ENCODE results near the gene NRM. TPM values are rescaled to one million over a fixed set of nuclear protein-coding genes. Genes with fewer than 3 reads are reported as not detected.
"Not testable (repeated sequence)": the region's sequence is repeated elsewhere in the genome, so short reads cannot be mapped to it uniquely, and the experiment has no call there.

The NRM gene
- total RNA-seq, 1 donor from 2014 or later: 9.5 TPM

DNA sequence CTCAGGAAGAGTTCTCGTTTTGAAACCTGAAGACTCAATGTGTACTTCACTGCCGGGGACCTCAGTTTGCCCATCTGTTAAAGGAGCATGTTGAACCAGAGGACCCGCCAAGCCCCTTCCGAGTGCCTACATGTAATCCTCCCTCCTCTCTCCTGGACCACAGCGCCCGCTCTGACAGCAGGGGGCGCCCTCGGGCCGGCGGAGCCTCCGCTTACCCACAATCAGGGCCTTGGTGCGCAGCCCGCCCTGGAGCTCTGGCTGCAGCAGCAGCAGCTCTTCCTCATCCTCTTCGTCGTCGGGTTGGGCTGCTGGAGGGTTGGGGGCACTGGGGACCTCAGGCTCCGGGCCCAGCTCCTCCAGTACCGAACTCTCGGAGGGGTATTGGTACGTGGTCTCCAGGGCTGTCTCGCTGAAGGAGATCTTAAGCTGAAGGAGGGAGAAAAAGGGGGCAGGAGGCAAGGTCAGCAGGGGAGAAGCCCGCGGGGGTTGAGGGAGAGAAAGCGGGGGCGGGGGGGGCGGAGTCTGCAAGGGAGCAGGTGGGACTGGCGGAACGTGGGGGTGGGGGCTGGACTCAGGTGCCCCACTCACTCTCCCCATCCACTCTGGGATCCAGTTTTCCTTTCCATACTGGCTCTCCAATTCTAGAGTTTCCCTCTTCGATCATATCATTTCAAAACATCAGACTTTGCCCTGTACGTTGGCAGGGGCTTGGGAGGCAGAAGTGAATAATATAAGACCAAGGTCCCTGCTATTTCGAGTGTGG lies 11.6 kb downstream of the NRM start:
- ATAC-seq (peak; percentile 87), DNase-seq (peak; percentile 93)
- Histone ChIP-seq H3K27ac (peak overlapping the region; percentile 11), H3K4me1 (peaks cover 43% of the 10 kb centered on the region), H3K36me3 (peaks cover 47% of the 10 kb centered on the region), H3K27me3 (no peaks in the 10 kb centered on the region), H3K9me3 (no peaks in the 10 kb centered on the region), H3K4me3 (peak overlapping the region; percentile 78)
- TF ChIP-seq, protein P1, sequence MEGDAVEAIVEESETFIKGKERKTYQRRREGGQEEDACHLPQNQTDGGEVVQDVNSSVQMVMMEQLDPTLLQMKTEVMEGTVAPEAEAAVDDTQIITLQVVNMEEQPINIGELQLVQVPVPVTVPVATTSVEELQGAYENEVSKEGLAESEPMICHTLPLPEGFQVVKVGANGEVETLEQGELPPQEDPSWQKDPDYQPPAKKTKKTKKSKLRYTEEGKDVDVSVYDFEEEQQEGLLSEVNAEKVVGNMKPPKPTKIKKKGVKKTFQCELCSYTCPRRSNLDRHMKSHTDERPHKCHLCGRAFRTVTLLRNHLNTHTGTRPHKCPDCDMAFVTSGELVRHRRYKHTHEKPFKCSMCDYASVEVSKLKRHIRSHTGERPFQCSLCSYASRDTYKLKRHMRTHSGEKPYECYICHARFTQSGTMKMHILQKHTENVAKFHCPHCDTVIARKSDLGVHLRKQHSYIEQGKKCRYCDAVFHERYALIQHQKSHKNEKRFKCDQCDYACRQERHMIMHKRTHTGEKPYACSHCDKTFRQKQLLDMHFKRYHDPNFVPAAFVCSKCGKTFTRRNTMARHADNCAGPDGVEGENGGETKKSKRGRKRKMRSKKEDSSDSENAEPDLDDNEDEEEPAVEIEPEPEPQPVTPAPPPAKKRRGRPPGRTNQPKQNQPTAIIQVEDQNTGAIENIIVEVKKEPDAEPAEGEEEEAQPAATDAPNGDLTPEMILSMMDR (IDR thresholded peaks at IDR 0.05): peak; percentile 98
- intact Hi-C loops (cut with DNase I): loop anchor here (2.0 kb wide), 1 partner anchor 44 kb away; no protein-coding TSS in a partner anchor

DNA sequence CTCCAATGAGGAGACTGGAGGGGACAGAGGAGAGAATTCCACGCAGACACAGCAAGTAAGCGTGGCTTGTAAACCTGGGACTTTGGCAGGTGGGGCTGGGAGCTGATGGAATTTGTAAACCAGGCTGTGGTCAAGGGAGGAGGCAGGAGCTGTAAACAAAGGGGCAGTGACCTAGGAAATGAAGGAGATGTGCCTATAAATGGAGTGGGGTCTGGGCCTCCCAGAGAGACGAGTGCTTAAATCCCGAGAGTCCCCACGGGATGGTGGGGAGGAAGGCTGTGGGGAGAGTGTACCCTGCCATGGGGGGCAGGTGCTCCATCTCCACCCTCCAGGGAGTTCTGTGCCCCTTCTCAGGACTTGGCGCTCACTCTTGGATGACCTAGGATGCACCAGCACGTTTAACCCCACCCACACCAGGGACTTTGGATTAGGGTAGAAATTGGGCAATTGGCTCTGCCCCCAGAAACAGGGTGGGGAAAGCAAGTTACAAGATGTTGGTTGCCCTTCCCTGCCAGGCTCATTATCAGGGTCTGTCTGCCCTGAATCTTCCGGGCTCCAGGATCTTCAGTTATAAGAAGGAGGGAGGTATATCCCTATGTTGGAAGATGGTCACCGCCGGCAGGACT lies 14.0 kb downstream of the NRM start:
- TF ChIP-seq, protein P1 (IDR thresholded peaks at IDR 0.05): no peak
- Histone ChIP-seq H3K27ac (no peak overlapping the region), H3K4me3 (no peak overlapping the region), H3K27me3 (no peaks in the 10 kb centered on the region), H3K9me3 (no peaks in the 10 kb centered on the region), H3K36me3 (peaks cover 47% of the 10 kb centered on the region), H3K4me1 (peaks cover 38% of the 10 kb centered on the region)
- ATAC-seq (no peak), DNase-seq (no peak)
- intact Hi-C loops (cut with DNase I): no loop called here

DNA sequence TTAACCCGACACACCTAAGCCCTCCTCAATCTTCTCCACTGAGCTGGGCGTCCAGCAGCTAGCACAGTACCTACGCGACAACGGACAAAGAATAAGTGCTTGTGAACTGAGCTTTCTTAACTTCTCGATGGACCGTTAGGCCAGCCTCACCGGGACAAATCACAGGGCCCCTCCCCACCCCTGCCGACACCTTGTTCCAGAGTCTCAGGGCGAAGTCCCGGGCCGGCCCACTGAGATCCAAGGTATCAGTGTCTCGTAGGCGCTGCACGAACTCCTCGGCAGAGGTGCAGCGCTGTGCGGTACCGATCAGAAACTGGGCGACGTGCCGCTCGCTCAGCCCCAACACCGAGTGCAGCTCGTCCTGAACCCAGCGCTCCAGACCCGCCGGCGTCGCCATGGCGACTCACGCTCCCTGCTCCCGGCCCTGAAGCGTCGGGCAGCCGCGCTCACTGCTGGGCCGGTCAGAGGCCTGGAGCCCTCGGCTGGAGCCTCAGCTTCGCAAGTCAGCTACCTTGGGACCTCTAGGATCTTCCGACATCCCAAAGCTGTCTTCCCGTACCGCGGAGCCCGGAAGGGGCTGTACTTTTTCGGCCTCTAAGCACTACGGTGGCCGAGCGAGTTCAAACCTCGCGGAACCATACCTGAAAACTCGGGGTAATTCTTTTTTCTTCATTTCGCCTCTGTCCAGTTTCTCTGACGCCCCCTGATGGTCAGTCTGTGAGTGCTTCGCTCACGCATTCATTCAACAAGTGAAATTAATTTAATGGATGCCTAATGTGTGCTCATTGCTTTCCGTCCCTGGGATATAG lies 18.1 kb downstream of the NRM start, which contains the start of gene DHX16:
Gene DHX16, minus strand, starts transcription at position 562 of the 809 bp plus-strand sequence. Its CDS starts 165 bp downstream, at position 397.
- Histone ChIP-seq H3K27ac (peak within 1 kb of the TSS; percentile 68), H3K4me3 (peak within 1 kb of the TSS; percentile 95), H3K4me1 (peaks cover 16% of the 10 kb centered on the region), H3K36me3 (peaks cover 53% of the 10 kb centered on the region), H3K9me3 (no peaks in the 10 kb centered on the region), H3K27me3 (no peaks in the 10 kb centered on the region)
- DNase-seq (peak; percentile 96), ATAC-seq (peak; percentile 97)
- TF ChIP-seq, protein P1 (IDR thresholded peaks at IDR 0.05): peak; percentile 89
- intact Hi-C loops (cut with DNase I): no loop called here

DNA sequence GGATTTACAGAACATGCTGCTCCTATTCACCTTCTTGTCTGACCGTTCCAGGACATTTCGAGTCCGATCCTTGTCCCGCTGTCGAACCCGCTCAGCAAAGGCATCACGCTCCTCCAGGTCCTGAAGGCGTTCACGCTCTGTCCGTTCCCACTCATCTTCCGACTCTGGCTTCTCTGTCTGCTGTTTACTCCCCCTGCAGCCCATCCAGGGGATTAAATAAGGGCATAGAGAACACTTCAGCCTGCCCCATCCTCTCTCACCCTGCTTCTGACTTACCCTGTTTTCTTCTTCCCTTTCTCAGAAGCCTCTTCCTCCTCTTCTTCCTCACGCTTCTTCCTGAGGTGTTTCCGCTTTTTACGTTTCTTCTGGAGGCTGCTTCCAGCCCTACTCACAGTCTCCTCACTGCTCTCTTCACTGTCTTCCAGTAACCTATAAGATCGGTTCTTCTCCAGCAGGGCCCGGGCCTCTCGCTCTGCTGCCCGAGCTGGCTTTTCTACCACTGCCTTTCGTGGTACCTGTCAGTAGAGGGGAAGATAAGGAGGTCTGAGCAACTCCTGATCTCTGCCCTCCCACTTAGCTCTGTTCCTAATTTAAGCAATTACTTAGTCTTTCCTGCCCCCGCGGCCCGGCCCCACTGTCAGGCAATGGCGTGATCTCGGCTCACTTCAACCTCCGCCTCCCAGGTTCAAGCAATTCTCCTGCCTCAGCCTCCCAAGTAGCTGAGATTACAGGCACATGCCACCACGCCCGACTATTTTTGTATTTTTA lies 19.8 kb downstream of the NRM start:
- no peak for DNase-seq

DNA sequence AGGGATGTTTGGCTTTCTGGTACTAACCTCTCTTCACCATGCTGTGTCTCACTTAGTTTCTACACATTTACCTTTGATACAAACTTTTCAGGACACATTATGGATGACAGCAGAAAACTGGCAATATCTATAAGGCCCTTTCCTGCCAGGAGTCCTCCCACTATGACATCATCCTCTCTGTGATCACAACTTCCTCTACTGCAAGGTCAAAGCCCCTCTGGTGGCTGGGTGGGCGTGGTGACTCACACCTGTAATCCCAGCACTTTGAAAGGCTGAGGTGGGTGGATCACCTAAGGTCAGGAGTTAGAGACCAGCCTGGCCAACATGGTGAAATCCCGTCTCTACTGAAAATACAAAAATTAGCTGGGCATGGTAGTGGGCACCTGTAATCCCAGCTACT lies 24.5 kb downstream of the NRM start:
- ATAC-seq; H3K9me3 ChIP-seq; H3K4me1 ChIP-seq; H3K27ac ChIP-seq; H3K27me3 ChIP-seq; H3K4me3 ChIP-seq; intact Hi-C loops (cut with DNase I); DNase-seq: not testable (repeated sequence)
- H3K36me3 ChIP-seq: peaks cover 96% of the 10 kb centered on the region

More for the DNA sequence above, 19.8 kb downstream of the NRM start:
- no peaks in the 10 kb centered on the region for H3K27me3 ChIP-seq
- H3K4me3 ChIP-seq: no peak overlapping the region
- H3K27ac ChIP-seq: no peak overlapping the region
- no peak for ATAC-seq
- H3K4me1 ChIP-seq: peaks cover 16% of the 10 kb centered on the region
- TF ChIP-seq, protein P1 (IDR thresholded peaks at IDR 0.05): peak; percentile 9
- intact Hi-C loops (cut with DNase I): no loop called here
- H3K9me3 ChIP-seq: no peaks in the 10 kb centered on the region
- peaks cover 53% of the 10 kb centered on the region for H3K36me3 ChIP-seq

All from upper lobe of right lung (tissue), 1 donor.